Heart left ventricle (tissue), 16 donors: ENCODE data around the gene IFT80. TPM values are rescaled to one million over a fixed set of nuclear protein-coding genes. Genes with fewer than 3 reads are reported as not detected.
A peak's percentile ranks its signal among the peaks of the same experiment; 100 is the strongest.

ENCODE experiments used
- ATAC-seq, 4 donors: fragments of 200-7000 bp; cut with Tn5 transposase; one replicate each; pipeline ENCODE4 v1.9.1; 2020 to 2022; ENCODE audit warnings: moderate library complexity in 4 of 4, mild to moderate bottlenecking in 3 of 4, moderate number of reproducible peaks in 1 of 4
- DNase-seq, 5 donors: peaks; one replicate each; pipeline ENCODE4 v3.0.0-alpha.2; 2020
- H3K27ac ChIP-seq, 12 donors: fragments of 200-600 bp; sonication (generic) in 4 of 12; one replicate each; pipeline versions ENCODE4 v1.5.0 to v1.8.0; 2016 to 2022; ENCODE audit warnings: mild to moderate bottlenecking in 2 of 12
- H3K27me3 ChIP-seq, 9 donors: fragments of 200-600 bp; sonication (generic) in 2 of 9; one replicate each; pipeline versions ENCODE4 v1.5.1 to v1.8.0; 2016 to 2022; ENCODE audit warnings: mild to moderate bottlenecking in 3 of 9
- H3K36me3 ChIP-seq, 9 donors: fragments of 200-600 bp; sonication (generic) in 2 of 9; one replicate each; pipeline versions ENCODE4 v1.5.0 to v1.8.0; 2018 to 2022; ENCODE audit warnings: mild to moderate bottlenecking in 2 of 9
- H3K4me1 ChIP-seq, 12 donors: fragments of 200-600 bp; sonication (generic) in 4 of 12; one replicate each; pipeline versions ENCODE4 v1.5.0 to v1.8.0; 2016 to 2022; ENCODE audit warnings: mild to moderate bottlenecking in 3 of 12
- H3K4me3 ChIP-seq, 12 donors: fragments of 200-600 bp; sonication (generic) in 4 of 12; one replicate each; pipeline versions ENCODE4 v1.5.0 to v1.8.0; 2017 to 2022; ENCODE audit warnings: mild to moderate bottlenecking in 9 of 12, moderate library complexity in 4 of 12
- H3K9me3 ChIP-seq, 12 donors: fragments of 200-600 bp; sonication (generic) in 4 of 12; one replicate each; pipeline versions ENCODE4 v1.5.0 to v1.8.0; 2016 to 2022; ENCODE audit warnings: mild to moderate bottlenecking in 1 of 12
- POLR2A ChIP-seq, 2 donors: fragments of 450-650 bp; IDR thresholded peaks; one replicate each; pipeline ENCODE4 v1.6.1; 2017; ENCODE audit warnings: antibody characterized with exemption in 2 of 2, mild to moderate bottlenecking in 2 of 2, moderate library complexity in 2 of 2
- WGBS, 4 donors: extraction: QIAGEN DNeasy Blood & Tissue Kit in 2 of 4; methylation state at CpG; one replicate each; pipeline versions ENCODE4 v1.1.5 to v1.1.7; 2013 to 2018; 5-methylcytosine and 5-hydroxymethylcytosine counted together
- intact Hi-C, 10 donors: fragments of 100-400 bp; cut with DNase I; formaldehyde crosslinking; loops; one replicate each; pipeline versions ENCODE4 v1.11.1 to v1.14.2; 2022
- polyA plus RNA-seq, 2 donors: library from polyadenylated mRNA; stranded (reverse); fragments of 200-250 nt; gene quantifications; one replicate each; pipeline ENCODE4 v1.2.3, GENCODE V29; 2013
- total RNA-seq, 9 donors: library from RNA; depleted of rRNA in 2 of 9; stranded (reverse); fragments of >200 nt in 2 of 9; fragmentation: NEBNext Ultra II Directional in 3 of 9; extraction: Animal tissue kit (Norgen Biotek cat#: 25700) in 3 of 9; gene quantifications; one replicate each; pipeline versions ENCODE4 v1.1.0 to v1.2.4, GENCODE V29; 2016 to 2023
- TF ChIP-seq, protein P1 (sequence below), 12 donors: fragments of 200-600 bp; sonication (generic) in 4 of 12; IDR thresholded peaks; one replicate each; pipeline versions ENCODE4 v1.5.0 to v1.8.0; 2018 to 2022; ENCODE audit warnings: antibody characterized with exemption in 12 of 12, mild to moderate bottlenecking in 5 of 12
- donor health status: ischemic (EF 13 %, LVEDD 7.1; RV severe dilation, severe dysfunction).
- donor health status: healthy with polysubstance abuse.
- donor health status: DM: no; HTN: yes; CAD: no.
- donor health status: DM: no; HTN: no; CAD: no.
- donor health status: ischemic (EF 25% LVEDD 6.9; RV normal size, moderate dysfunction).
- donor health status: ischemic (EF 25% LVEDD 5.7; RV mildly dilated, moderate dysfunction).
- donor health status: healthy.
- donor health status: DM: yes; HTN: yes; CAD: no.
- donor health status: ischemic (EF 35%, LVEDD 5.7; RV mildly dilated, moderate dysfunction).
- donor health status: nonischemic (EF 11% LVEDD 7.7; RV severe dilation, severe dysfunction).
- donor health status: DM: yes; HTN: yes; CAD: no.
- donor health status: PGD.
- donor health status: ischemic (EF 29% LVEDD 5.4; RV normal size, mild dysfunction).
- donor health status: nonischemic (EF 23%, LVEDD 6.1; RV moderate dilation, normal function).

IFT80 gene
- total and polyA plus RNA-seq, 11 donors, result 6.2 to 18.6 (median 10.5) TPM

DNA sequence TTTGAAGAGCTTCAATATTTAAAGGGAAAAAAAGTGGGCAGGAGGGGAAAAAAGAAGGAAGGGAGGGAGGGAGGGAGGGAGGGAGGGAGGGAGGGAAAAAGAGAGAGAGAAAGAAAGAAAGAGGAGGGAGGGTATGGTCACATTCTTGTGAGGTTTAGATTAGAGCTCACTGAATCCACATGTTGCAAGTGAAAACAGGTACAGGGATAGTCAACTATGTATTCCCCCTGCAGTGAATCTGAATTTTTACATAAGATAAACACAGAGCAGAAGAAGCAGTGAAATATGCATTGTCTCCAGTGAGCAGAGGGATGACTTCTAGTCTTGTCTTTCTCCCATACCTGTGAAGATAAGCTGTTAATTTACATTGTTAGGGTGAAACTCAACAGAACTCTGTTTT is 84.0 kb downstream of the IFT80 start:
- TF ChIP-seq POLR2A (IDR thresholded peaks at IDR 0.05), result no peak
- TF ChIP-seq, protein P1, sequence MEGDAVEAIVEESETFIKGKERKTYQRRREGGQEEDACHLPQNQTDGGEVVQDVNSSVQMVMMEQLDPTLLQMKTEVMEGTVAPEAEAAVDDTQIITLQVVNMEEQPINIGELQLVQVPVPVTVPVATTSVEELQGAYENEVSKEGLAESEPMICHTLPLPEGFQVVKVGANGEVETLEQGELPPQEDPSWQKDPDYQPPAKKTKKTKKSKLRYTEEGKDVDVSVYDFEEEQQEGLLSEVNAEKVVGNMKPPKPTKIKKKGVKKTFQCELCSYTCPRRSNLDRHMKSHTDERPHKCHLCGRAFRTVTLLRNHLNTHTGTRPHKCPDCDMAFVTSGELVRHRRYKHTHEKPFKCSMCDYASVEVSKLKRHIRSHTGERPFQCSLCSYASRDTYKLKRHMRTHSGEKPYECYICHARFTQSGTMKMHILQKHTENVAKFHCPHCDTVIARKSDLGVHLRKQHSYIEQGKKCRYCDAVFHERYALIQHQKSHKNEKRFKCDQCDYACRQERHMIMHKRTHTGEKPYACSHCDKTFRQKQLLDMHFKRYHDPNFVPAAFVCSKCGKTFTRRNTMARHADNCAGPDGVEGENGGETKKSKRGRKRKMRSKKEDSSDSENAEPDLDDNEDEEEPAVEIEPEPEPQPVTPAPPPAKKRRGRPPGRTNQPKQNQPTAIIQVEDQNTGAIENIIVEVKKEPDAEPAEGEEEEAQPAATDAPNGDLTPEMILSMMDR (IDR thresholded peaks at IDR 0.05), result no peak
- Histone ChIP-seq H3K36me3 (peaks cover 0 to 29% (median 9%) of the 10 kb centered on the region in 9 donors), H3K27me3 (no peaks in the 10 kb centered on the region), H3K4me3 (no peak overlapping the region), H3K9me3 (no peaks in the 10 kb centered on the region), H3K27ac (no peak overlapping the region), H3K4me1 (no peaks in the 10 kb centered on the region)
- intact Hi-C loops, result no loop called here
- no peak for ATAC-seq
- DNase-seq, result no peak

DNA sequence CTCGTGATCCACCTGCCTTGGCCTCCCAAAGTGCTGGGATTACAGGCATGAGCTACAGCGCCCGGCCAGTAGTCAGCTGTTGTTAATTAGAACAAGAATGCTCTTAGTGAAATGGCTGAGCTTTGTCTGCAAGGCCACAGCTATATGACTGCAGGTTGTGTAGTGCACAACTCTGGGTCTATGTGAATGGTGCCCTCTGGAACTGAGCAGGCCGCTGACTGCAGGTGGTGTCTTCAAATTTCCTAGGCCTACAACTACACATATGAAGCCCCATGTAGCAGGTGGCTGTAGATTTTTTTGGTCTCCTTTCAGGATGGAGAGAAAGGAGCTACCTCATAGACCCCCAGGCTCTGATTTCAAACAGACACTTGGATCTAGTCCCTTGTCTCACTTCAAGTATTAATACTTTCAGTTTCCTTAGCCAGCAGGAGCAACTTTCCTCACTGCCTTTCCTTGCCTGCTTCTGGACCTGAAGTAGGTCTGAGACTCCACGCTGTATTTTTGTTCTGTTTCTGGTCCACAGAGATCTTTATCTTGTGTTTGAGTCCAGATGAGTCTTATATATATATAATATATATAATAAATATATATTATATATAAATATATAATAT is 86.9 kb downstream of the IFT80 start:
- DNase-seq (no peak), ATAC-seq (no peak)
- Histone ChIP-seq H3K4me3 (no peak overlapping the region), H3K27ac (no peak overlapping the region), H3K36me3 (peaks cover 0 to 18% (median 3%) of the 10 kb centered on the region in 9 donors), H3K4me1 (no peaks in the 10 kb centered on the region), H3K9me3 (peaks cover 0 to 4% (median 0%) of the 10 kb centered on the region in 12 donors), H3K27me3 (no peaks in the 10 kb centered on the region)
- intact Hi-C loops, result no loop called here
- 87 to 99% (median 97%) methylated on average over 5 of the region's 5 CpGs for whole genome bisulfite sequencing, 4 donors
- TF ChIP-seq, protein P1 (IDR thresholded peaks at IDR 0.05), result no peak
- no peak for TF ChIP-seq POLR2A (IDR thresholded peaks at IDR 0.05)

DNA sequence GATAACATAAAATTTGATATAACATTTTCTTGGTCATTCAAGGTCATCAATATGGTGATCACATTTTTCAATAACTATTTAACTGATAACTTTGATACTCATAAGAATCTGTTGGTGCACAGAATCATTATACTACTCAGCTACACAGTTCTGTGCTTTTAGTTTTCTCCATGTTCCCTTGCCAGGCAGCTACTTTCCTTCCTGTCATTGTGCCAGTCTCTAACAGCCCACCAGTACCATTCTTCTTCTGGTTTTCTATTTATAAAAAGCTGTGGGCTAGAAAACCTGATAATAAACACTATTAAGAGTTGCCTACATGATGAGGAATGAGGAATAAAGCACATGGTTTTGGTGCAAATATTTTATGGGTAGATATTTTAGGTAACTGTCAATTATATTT is 96.2 kb downstream of the IFT80 start:
- TF ChIP-seq, protein P1 (IDR thresholded peaks at IDR 0.05), result no peak
- TF ChIP-seq POLR2A (IDR thresholded peaks at IDR 0.05), result no peak
- Histone ChIP-seq H3K4me1 (no peaks in the 10 kb centered on the region), H3K4me3 (no peak overlapping the region), H3K36me3 (peaks cover 0 to 48% (median 8%) of the 10 kb centered on the region in 9 donors), H3K27ac (no peak overlapping the region), H3K27me3 (no peaks in the 10 kb centered on the region), H3K9me3 (no peaks in the 10 kb centered on the region)
- intact Hi-C loops, result no loop called here
- no peak for ATAC-seq
- no peak for DNase-seq

DNA sequence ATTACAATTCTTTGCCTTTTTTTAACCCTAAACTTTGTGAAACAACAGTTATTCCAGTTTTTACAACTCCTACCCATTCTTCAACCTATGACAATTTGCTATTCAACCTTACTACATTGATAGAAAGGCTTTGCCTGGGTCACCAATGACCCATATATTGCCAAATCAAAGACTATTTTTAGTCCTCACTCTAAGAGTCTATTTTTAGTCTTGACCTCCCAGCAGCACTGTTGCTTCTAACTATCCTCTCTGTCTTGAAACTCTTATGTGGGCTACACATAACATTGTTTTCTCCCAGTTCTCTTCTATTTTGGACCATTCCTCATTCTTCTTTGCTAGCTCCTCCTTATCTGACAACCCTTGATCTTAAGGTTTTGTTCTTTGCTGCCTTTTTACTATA is 102.4 kb downstream of the IFT80 start:
- Histone ChIP-seq H3K27me3 (no peaks in the 10 kb centered on the region), H3K36me3 (peaks cover 0 to 5% (median 0%) of the 10 kb centered on the region in 9 donors), H3K4me1 (peaks cover 0 to 13% (median 0%) of the 10 kb centered on the region in 12 donors), H3K27ac (peak overlapping the region in 6 of 12 donors; percentile 17 to 50 (median 32)), H3K4me3 (no peak overlapping the region), H3K9me3 (no peaks in the 10 kb centered on the region)
- TF ChIP-seq, protein P1 (IDR thresholded peaks at IDR 0.05), result no peak
- TF ChIP-seq POLR2A (IDR thresholded peaks at IDR 0.05), result no peak
- intact Hi-C loops, result no loop called here
- no peak for DNase-seq
- ATAC-seq, result peak; percentile 86 to 97 (median 93)
